CD1c-positive myeloid dendritic cell (primary cell): ENCODE results near the gene FGFBP3.

Source experiments
- DNase-seq: peaks from one replicate; pipeline ENCODE4 v3.0.0-alpha.2; 2016; ENCODE audit errors: extremely low spot score

The FGFBP3 gene

DNA sequence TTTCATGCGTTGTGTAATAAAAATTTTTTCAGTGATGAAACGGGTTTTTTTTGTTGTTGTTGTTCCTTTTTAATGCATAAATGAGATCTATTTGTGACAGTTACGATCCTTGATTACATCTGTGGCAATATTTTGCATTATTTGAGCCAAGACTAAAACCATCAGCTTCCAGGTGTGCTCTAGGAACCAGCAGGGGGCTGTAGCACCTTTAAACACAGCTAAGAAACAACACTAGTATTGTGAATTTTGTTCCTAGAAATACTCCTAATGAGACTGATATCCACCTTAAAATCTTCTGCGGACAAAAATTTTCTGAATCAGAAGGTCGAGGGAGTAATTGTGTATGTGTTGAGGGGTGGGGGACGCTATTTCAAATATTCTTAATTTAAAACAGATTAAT, 52.6 kb downstream of the FGFBP3 start:
- no peak for DNase-seq
